MM.1S (cell line): ENCODE results near the gene FBLN7.

Experiments used
- DNase-seq: peaks from one replicate; pipeline ENCODE4 v3.0.0-alpha.2; 2015
- H2AFZ ChIP-seq: fragments of 300-600 bp; sonication (generic); 2 replicates; pipeline ENCODE4 v1.6.0; 2016; ENCODE audit warnings: antibody characterized with exemption, low read length
- H3F3A ChIP-seq: fragments of 300-600 bp; sonication (generic); 2 replicates; pipeline ENCODE4 v1.6.1; 2016; ENCODE audit warnings: mild to moderate bottlenecking, antibody characterized with exemption, low read length, moderate library complexity, mixed read lengths; ENCODE audit not compliant: insufficient read depth
- H3K27ac ChIP-seq: fragments of 300-600 bp; sonication (generic); 2 replicates; pipeline ENCODE4 v1.5.1; 2016; ENCODE audit warnings: mild to moderate bottlenecking, low read length
- H3K27me3 ChIP-seq: fragments of 300-600 bp; sonication (generic); replicated peaks from 2 replicates; pipeline ENCODE4 v1.6.0; 2016; ENCODE audit warnings: low read length; ENCODE audit not compliant: insufficient read depth
- H3K36me3 ChIP-seq: fragments of 300-600 bp; sonication (generic); replicated peaks from 2 replicates; pipeline ENCODE4 v1.6.1; 2016; ENCODE audit warnings: mild to moderate bottlenecking, low read length, mixed read lengths; ENCODE audit not compliant: insufficient read depth
- H3K4me1 ChIP-seq: fragments of 300-600 bp; sonication (generic); 2 replicates; pipeline ENCODE4 v1.6.1; 2016; ENCODE audit warnings: low read length, mixed read lengths
- H3K4me2 ChIP-seq: fragments of 300-600 bp; sonication (generic); 2 replicates; pipeline ENCODE4 v1.6.0; 2016; ENCODE audit warnings: low read depth, low read length
- H3K4me3 ChIP-seq: fragments of 300-600 bp; sonication (generic); 2 replicates; pipeline ENCODE4 v1.5.1; 2016; ENCODE audit warnings: low read length, mixed read lengths
- H3K79me2 ChIP-seq: fragments of 300-600 bp; sonication (generic); 2 replicates; pipeline ENCODE4 v1.6.1; 2016; ENCODE audit warnings: mixed run types, low read length, mixed read lengths
- H3K9ac ChIP-seq: fragments of 300-600 bp; sonication (generic); 2 replicates; pipeline ENCODE4 v1.6.1; 2016; ENCODE audit warnings: low read length, mixed read lengths
- H3K9me2 ChIP-seq: fragments of 300-600 bp; sonication (generic); replicated peaks from 2 replicates; pipeline ENCODE4 v1.6.1; 2016; ENCODE audit warnings: mild to moderate bottlenecking, low read length, mixed read lengths; ENCODE audit not compliant: insufficient read depth
- H3K9me3 ChIP-seq: fragments of 300-600 bp; sonication (generic); replicated peaks from 2 replicates; pipeline ENCODE4 v1.6.1; 2016; ENCODE audit warnings: mild to moderate bottlenecking, low read length, mixed read lengths; ENCODE audit not compliant: insufficient read depth
- H4K20me1 ChIP-seq: fragments of 300-600 bp; sonication (generic); 2 replicates; pipeline ENCODE4 v1.6.1; 2016; ENCODE audit warnings: mild to moderate bottlenecking, low read length, moderate library complexity, mixed read lengths; ENCODE audit not compliant: insufficient read depth
- EZH2 ChIP-seq: fragments of 300-600 bp; sonication (generic); optimal IDR thresholded peaks from 2 replicates; pipeline ENCODE3; 2017; ENCODE audit warnings: low read depth, mild to moderate bottlenecking, antibody characterized with exemption, low read length, mixed read lengths
- EZH2phosphoT487 ChIP-seq: fragments of 300-600 bp; sonication (generic); IDR thresholded peaks from 2 replicates; pipeline ENCODE4 v1.6.1; 2018; ENCODE audit warnings: antibody characterized with exemption, low read length
- TF ChIP-seq, protein P1 (sequence below): fragments of 300-600 bp; sonication (generic); IDR thresholded peaks from 2 replicates; pipeline ENCODE4 v1.5.1; 2016; ENCODE audit warnings: antibody characterized with exemption, low read length, mixed read lengths

FBLN7 gene, protein sequence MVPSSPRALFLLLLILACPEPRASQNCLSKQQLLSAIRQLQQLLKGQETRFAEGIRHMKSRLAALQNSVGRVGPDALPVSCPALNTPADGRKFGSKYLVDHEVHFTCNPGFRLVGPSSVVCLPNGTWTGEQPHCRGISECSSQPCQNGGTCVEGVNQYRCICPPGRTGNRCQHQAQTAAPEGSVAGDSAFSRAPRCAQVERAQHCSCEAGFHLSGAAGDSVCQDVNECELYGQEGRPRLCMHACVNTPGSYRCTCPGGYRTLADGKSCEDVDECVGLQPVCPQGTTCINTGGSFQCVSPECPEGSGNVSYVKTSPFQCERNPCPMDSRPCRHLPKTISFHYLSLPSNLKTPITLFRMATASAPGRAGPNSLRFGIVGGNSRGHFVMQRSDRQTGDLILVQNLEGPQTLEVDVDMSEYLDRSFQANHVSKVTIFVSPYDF

DNA sequence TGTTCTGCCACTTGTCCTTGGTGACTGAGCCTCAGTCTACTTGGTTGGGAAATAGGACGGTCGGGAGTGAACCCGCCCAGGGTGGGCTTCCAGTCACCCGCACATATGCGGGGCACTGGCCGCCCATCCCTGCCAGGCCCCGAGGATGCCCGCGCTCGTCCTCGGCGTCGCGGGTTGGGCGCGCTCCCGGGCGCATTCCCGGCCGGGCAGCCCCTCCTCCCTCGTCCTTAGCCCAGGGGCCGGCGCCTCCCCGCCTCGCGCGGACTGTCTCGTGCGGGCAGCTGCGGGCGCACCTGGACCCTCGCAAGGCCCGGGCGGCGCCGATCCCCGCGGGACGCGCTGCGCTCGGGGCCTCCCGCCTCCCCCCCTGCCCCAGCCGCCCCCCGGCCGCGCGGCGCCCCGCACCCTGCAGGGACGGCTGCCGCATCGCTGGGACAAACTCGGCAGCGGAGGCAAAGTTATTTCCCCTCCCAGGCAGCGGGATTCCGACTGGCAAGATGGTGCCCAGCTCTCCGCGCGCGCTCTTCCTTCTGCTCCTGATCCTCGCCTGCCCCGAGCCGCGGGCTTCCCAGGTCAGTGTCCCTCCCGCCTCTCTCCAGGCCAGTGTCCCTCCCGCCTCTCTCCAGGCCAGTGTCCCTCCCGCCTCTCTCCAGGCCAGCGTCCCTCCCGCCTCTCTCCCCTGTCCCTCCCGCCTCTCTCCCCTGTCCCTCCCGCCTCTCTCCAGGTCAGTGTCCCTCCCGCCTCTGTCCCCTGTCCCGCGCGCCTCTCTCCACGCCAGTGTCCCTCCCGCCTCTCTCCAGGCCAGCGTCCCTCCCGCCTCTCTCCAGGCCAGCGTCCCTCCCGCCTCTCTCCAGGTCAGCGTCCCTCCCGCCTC lies at the start of gene FBLN7:
TSS of gene FBLN7 (plus strand) at position 227 of the 874 bp plus-strand sequence. CDS start at position 498, 271 bp downstream.
- Histone ChIP-seq H3K9me2 (no peaks in the 10 kb centered on the region), H3K9ac (no peak within 1 kb of the TSS; the same call in 1 of the 2 replicates), H3K4me1 (0 out of 2 replicates have a peak, but pooled peaks cover 3% of the 10 kb centered on the region), H3K27me3 (no peaks in the 10 kb centered on the region), H3K79me2 (no peaks in the 10 kb centered on the region), H3K4me2 (peak within 1 kb of the TSS; percentile 59), H3K36me3 (no peaks in the 10 kb centered on the region), H3K27ac (no peak within 1 kb of the TSS), H3K9me3 (no peaks in the 10 kb centered on the region), H3K4me3 (peak within 1 kb of the TSS; percentile 67), H4K20me1 (no peaks in the 10 kb centered on the region), H2AFZ (peak within 1 kb of the TSS; percentile 62), H3F3A (no peaks in the 10 kb centered on the region)
- TF ChIP-seq, protein P1, sequence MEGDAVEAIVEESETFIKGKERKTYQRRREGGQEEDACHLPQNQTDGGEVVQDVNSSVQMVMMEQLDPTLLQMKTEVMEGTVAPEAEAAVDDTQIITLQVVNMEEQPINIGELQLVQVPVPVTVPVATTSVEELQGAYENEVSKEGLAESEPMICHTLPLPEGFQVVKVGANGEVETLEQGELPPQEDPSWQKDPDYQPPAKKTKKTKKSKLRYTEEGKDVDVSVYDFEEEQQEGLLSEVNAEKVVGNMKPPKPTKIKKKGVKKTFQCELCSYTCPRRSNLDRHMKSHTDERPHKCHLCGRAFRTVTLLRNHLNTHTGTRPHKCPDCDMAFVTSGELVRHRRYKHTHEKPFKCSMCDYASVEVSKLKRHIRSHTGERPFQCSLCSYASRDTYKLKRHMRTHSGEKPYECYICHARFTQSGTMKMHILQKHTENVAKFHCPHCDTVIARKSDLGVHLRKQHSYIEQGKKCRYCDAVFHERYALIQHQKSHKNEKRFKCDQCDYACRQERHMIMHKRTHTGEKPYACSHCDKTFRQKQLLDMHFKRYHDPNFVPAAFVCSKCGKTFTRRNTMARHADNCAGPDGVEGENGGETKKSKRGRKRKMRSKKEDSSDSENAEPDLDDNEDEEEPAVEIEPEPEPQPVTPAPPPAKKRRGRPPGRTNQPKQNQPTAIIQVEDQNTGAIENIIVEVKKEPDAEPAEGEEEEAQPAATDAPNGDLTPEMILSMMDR, result no peak
- TF ChIP-seq EZH2, result no peak
- no peak for TF ChIP-seq EZH2phosphoT487
- no peak for DNase-seq

GRCh38 chr2:112089375-112089774 lies 48.8 kb upstream of the FBLN7 start:
- Histone ChIP-seq H3K9ac (no peak overlapping the region), H3K4me2 (no peak overlapping the region), H3K36me3 (no peaks in the 10 kb centered on the region), H3F3A (no peaks in the 10 kb centered on the region), H3K9me2 (no peaks in the 10 kb centered on the region), H3K9me3 (no peaks in the 10 kb centered on the region), H3K27me3 (no peaks in the 10 kb centered on the region), H2AFZ (no peak overlapping the region), H3K27ac (no peak overlapping the region), H3K4me1 (no peaks in the 10 kb centered on the region), H3K79me2 (no peaks in the 10 kb centered on the region), H3K4me3 (no peak overlapping the region), H4K20me1 (no peaks in the 10 kb centered on the region)
- TF ChIP-seq EZH2 (no peak), EZH2phosphoT487 (no peak)
- TF ChIP-seq, protein P1, result no peak
- DNase-seq, result no peak

DNA sequence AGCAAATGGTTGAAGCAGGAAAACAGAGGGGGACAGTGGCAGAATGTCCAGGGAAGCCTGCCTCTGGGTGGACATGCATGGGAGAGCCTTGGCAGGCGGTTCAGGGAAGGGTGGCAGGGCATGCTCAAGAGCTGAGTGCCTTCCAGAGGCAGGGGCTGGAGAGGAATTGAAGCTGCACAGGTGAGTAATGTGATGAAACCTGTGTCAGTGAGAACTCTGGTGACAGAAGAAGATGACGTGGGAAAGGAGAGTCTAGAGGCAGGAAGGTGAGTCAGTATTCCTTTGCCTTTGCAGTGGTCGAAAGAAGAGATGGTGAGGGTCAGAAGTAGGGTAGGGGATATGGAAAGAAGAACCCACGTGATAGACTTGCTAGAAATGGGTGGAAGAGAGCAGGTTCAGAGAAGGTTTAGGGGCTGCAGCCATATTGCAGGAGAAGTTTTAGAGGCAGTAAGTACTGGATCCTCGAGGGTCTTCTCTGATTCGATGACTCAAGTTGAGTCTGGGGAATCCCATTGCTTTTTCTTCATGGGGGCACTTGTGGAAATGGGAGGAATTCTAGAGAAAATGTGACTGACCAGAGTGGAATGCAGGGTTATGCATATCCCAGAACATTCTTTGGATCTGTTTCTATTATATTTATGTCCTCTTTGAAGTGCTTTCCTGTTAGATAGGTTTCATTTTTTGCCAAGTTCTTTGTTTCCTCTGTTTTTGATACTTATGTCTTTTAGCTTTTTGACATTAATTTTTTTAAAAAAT lies 45.7 kb upstream of the FBLN7 start:
- no peak for DNase-seq
- no peaks in the 10 kb centered on the region for H3K79me2 ChIP-seq
- H3K4me1 ChIP-seq, result no peaks in the 10 kb centered on the region
- no peak overlapping the region for H3K9ac ChIP-seq
- H3F3A ChIP-seq, result no peaks in the 10 kb centered on the region
- no peaks in the 10 kb centered on the region for H3K9me3 ChIP-seq
- H3K4me3 ChIP-seq, result no peak overlapping the region
- H3K9me2 ChIP-seq, result no peaks in the 10 kb centered on the region
- H2AFZ ChIP-seq, result no peak overlapping the region
- no peaks in the 10 kb centered on the region for H4K20me1 ChIP-seq
- TF ChIP-seq EZH2phosphoT487 (no peak), EZH2 (no peak)
- TF ChIP-seq, protein P1, result no peak
- no peak overlapping the region for H3K4me2 ChIP-seq
- H3K36me3 ChIP-seq, result peaks cover 6% of the 10 kb centered on the region; the same call in 1 of the 2 replicates
- H3K27ac ChIP-seq, result no peak overlapping the region
- no peaks in the 10 kb centered on the region for H3K27me3 ChIP-seq
